Omental fat pad (tissue), 4 donors: ENCODE results near the gene AKIRIN2. TPM values are rescaled to one million over a fixed set of nuclear protein-coding genes. Genes with fewer than 3 reads are reported as not detected.
"Not testable (repeated sequence)": the region's sequence is repeated elsewhere in the genome, so short reads cannot be mapped to it uniquely, and the experiment has no call there.

Source experiments
- ATAC-seq: fragments of 150-250 bp; one replicate; pipeline ENCODE4 v1.9.1; 2016; ENCODE audit warnings: mild to moderate bottlenecking, moderate library complexity; ENCODE audit not compliant: low FRiP score
- DNase-seq: peaks from one replicate; pipeline ENCODE4 v3.0.0-alpha.2; 2019; ENCODE audit warnings: low spot score
- CTCF ChIP-seq, 3 donors: fragments of 450-650 bp; IDR thresholded peaks; one replicate each; pipeline ENCODE4 v1.5.1; 2016 to 2017; ENCODE audit warnings: antibody characterized with exemption in 3 of 3, mild to moderate bottlenecking in 3 of 3, moderate library complexity in 2 of 3
- total RNA-seq, 4 donors: library from RNA; depleted of rRNA; stranded (reverse); fragments of >200 nt; gene quantifications; one replicate each; pipeline ENCODE4 v1.1.0, GENCODE V29; 2016

The AKIRIN2 gene
- total RNA-seq, 4 donors from 2014 or later: 22.9 to 41.6 (median 34.6) TPM

GRCh38 chr6:87716928-87717614 is 15.0 kb upstream of the AKIRIN2 start:
- DNase-seq (no peak), ATAC-seq (no peak)
- no peak for TF ChIP-seq CTCF (IDR thresholded peaks at IDR 0.05)

- DNase-seq: no peak
- ATAC-seq: no peak
- TF ChIP-seq CTCF (IDR thresholded peaks at IDR 0.05): no peak
These were observed 12.2 kb upstream of the AKIRIN2 start for GRCh38 chr6:87714093-87714842.

GRCh38 chr6:87712713-87713112 is 10.7 kb upstream of the AKIRIN2 start:
- not testable (repeated sequence) for DNase-seq

GRCh38 chr6:87710090-87710489 is 8.1 kb upstream of the AKIRIN2 start:
- DNase-seq (no peak), ATAC-seq (no peak)
- TF ChIP-seq CTCF (IDR thresholded peaks at IDR 0.05): no peak

More at GRCh38 chr6:87712713-87713112, 10.7 kb upstream of the AKIRIN2 start:
- not testable (repeated sequence) for ATAC-seq

- ATAC-seq, DNase-seq: not testable (repeated sequence)
These were observed 6.8 kb upstream of the AKIRIN2 start for GRCh38 chr6:87708581-87709427.

- DNase-seq (no peak), ATAC-seq (peak; percentile 27)
- TF ChIP-seq CTCF (IDR thresholded peaks at IDR 0.05): no peak
These were observed 4.3 kb upstream of the AKIRIN2 start for GRCh38 chr6:87706187-87706966.

GRCh38 chr6:87705070-87705691 is 3.1 kb upstream of the AKIRIN2 start:
- ATAC-seq (no peak), DNase-seq (no peak)
- no peak for TF ChIP-seq CTCF (IDR thresholded peaks at IDR 0.05)

- not testable (repeated sequence) for ATAC-seq, DNase-seq
These were observed 1.0 kb upstream of the AKIRIN2 start for GRCh38 chr6:87703039-87703438.
